Measurements from ENCODE around the gene ADORA3. TPM values are rescaled to one million over a fixed set of nuclear protein-coding genes. Genes with fewer than 3 reads are reported as not detected.

Gene ADORA3
- total and polyA plus RNA-seq, 10 of the 15 experiments (the other 5 are each of a cell fraction or from before 2014, with no cell fraction given), result 0.14 to 0.29 (median 0.18) TPM; not detected in 2

GRCh38 chr1:111505641-111506119, 2.2 kb upstream of the ADORA3 start:
- ChIA-PET CTCF (interaction anchor here (2.6 to 6.9 kb wide), 11 partner anchors 9 to 263 kb away, joined by 8 to 109 read pairs (median 59); no protein-coding TSS in a partner anchor), RAD21 (ENCODE audit: unreplicated experiment) (interaction anchor here (1.1 to 4.6 kb wide), 10 partner anchors 11 to 255 kb away, joined by 3 to 105 read pairs (median 49); partner anchors contain the start of genes C1orf162 and DDX20), POLR2A (no interaction called here), SMC1A (ENCODE audit: uncharacterized antibody, unreplicated experiment) (interaction anchor here (0.5 to 8.2 kb wide), 10 partner anchors 13 to 243 kb away, joined by 3 to 128 read pairs (median 56); partner anchors contain the start of gene RAP1A)
- no peak for DNase-seq (ENCODE audit: low read depth, low spot score)
- WGBS (ENCODE audit: insufficient coverage, insufficient replicate concordance, low lambda C conversion rate, missing lambda C conversion rate), result 1% methylated on average over 6 of the region's 6 CpGs
- H3K4me2 ChIP-seq (ENCODE audit: control insufficient read depth, insufficient read depth), result peak overlapping the region; percentile 78
- H3K79me2 ChIP-seq (ENCODE audit: control insufficient read depth, insufficient read depth, low read length), result peaks cover 2% of the 10 kb centered on the region; the same call in 1 of the 2 replicates
- H4K20me1 ChIP-seq (ENCODE audit: control insufficient read depth, insufficient read depth), result no peaks in the 10 kb centered on the region
- FAIRE-seq, result peak; percentile 97
- H3K4me1 ChIP-seq (ENCODE audit: control insufficient read depth, insufficient read depth, low read length), result peaks cover 58% of the 10 kb centered on the region
- peak overlapping the region; percentile 48 for H3K9ac ChIP-seq (ENCODE audit: control insufficient read depth, insufficient read depth, low read length)
- peak overlapping the region; percentile 87 for H3K27ac ChIP-seq (ENCODE audit: control insufficient read depth, insufficient read depth)
- peak overlapping the region; percentile 66 for H2AFZ ChIP-seq (ENCODE audit: control insufficient read depth, low read depth, low read length)
- BruUV-seq (replicated peaks), result no TSS peak
- intact Hi-C loops (cut with micrococcal nuclease; ENCODE audit: unreplicated experiment) (loop anchor here (2.0 to 5.0 kb wide), 3 partner anchors 58 to 283 kb away; partner anchors contain the start of genes ATP5PB and WDR77), in situ Hi-C loops (cut with MboI) (loop anchor here (5.0 to 10.0 kb wide), 2 partner anchors 142 to 249 kb away; partner anchors contain the start of gene DDX20)
- H3K4me3 ChIP-seq, result peak overlapping the region; percentile 39; the same call in 1 of the 2 replicates
- no peaks in the 10 kb centered on the region for H3K36me3 ChIP-seq (ENCODE audit: control insufficient read depth in 2 of 2, insufficient read depth in 2 of 2, low read length in 1 of 2)
- no peaks in the 10 kb centered on the region for H3K27me3 ChIP-seq (replicated peaks in 1 of 2; ENCODE audit: control insufficient read depth in 2 of 2, insufficient read depth in 2 of 2, low read length in 1 of 2)
- no peaks in the 10 kb centered on the region for H3K9me3 ChIP-seq (replicated peaks; ENCODE audit: control insufficient read depth, insufficient read depth, low read length)
- peak; percentile 74 for ATAC-seq
- TF ChIP-seq, protein P1, sequence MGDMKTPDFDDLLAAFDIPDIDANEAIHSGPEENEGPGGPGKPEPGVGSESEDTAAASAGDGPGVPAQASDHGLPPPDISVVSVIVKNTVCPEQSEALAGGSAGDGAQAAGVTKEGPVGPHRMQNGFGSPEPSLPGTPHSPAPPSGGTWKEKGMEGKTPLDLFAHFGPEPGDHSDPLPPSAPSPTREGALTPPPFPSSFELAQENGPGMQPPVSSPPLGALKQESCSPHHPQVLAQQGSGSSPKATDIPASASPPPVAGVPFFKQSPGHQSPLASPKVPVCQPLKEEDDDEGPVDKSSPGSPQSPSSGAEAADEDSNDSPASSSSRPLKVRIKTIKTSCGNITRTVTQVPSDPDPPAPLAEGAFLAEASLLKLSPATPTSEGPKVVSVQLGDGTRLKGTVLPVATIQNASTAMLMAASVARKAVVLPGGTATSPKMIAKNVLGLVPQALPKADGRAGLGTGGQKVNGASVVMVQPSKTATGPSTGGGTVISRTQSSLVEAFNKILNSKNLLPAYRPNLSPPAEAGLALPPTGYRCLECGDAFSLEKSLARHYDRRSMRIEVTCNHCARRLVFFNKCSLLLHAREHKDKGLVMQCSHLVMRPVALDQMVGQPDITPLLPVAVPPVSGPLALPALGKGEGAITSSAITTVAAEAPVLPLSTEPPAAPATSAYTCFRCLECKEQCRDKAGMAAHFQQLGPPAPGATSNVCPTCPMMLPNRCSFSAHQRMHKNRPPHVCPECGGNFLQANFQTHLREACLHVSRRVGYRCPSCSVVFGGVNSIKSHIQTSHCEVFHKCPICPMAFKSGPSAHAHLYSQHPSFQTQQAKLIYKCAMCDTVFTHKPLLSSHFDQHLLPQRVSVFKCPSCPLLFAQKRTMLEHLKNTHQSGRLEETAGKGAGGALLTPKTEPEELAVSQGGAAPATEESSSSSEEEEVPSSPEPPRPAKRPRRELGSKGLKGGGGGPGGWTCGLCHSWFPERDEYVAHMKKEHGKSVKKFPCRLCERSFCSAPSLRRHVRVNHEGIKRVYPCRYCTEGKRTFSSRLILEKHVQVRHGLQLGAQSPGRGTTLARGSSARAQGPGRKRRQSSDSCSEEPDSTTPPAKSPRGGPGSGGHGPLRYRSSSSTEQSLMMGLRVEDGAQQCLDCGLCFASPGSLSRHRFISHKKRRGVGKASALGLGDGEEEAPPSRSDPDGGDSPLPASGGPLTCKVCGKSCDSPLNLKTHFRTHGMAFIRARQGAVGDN (IDR thresholded peaks at IDR 0.05), result peak; percentile 83
- TF ChIP-seq TAF1 (IDR thresholded peaks at IDR 0.05; ENCODE audit: borderline replicate concordance, low read depth, low read length) (peak; percentile 44; the same call in 1 of the 2 replicates), EP300 (IDR thresholded peaks at IDR 0.05; ENCODE audit: borderline replicate concordance in 1 of 2, control insufficient read depth in 1 of 2, low read depth in 2 of 2, low read length in 2 of 2) (peak in 1 of 2 experiments; percentile 71; a peak in 2 of 4 replicates), ZBTB33 (IDR thresholded peaks at IDR 0.05) (no peak), EED (IDR thresholded peaks at IDR 0.05; ENCODE audit: low read depth) (peak; percentile 37; the same call in 1 of the 2 replicates), SPI1 (IDR thresholded peaks at IDR 0.05; ENCODE audit: borderline replicate concordance, insufficient read depth, low read depth, low read length) (peak; percentile 99), ATF7 (IDR thresholded peaks at IDR 0.05; ENCODE audit: low read depth) (peak; percentile 62), MLLT1 (IDR thresholded peaks at IDR 0.05) (0 out of 2 replicates have a peak, but pooled peaks have one; percentile 59), GATAD2B (conservative IDR thresholded peaks at IDR 0.05; ENCODE audit: low read depth) (no peak)
- TF ChIP-seq, protein P2, sequence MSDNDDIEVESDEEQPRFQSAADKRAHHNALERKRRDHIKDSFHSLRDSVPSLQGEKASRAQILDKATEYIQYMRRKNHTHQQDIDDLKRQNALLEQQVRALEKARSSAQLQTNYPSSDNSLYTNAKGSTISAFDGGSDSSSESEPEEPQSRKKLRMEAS (IDR thresholded peaks at IDR 0.05; ENCODE audit: low read depth, low read length), result 0 out of 2 replicates have a peak, but pooled peaks have one; percentile 37
- TF ChIP-seq, protein P3, sequence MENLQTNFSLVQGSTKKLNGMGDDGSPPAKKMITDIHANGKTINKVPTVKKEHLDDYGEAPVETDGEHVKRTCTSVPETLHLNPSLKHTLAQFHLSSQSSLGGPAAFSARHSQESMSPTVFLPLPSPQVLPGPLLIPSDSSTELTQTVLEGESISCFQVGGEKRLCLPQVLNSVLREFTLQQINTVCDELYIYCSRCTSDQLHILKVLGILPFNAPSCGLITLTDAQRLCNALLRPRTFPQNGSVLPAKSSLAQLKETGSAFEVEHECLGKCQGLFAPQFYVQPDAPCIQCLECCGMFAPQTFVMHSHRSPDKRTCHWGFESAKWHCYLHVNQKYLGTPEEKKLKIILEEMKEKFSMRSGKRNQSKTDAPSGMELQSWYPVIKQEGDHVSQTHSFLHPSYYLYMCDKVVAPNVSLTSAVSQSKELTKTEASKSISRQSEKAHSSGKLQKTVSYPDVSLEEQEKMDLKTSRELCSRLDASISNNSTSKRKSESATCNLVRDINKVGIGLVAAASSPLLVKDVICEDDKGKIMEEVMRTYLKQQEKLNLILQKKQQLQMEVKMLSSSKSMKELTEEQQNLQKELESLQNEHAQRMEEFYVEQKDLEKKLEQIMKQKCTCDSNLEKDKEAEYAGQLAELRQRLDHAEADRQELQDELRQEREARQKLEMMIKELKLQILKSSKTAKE (IDR thresholded peaks at IDR 0.05; ENCODE audit: low read depth, poor library complexity, severe bottlenecking), result peak; percentile 78
